ENCODE data around the gene LRRC17. TPM values are rescaled to one million over a fixed set of nuclear protein-coding genes. Genes with fewer than 3 reads are reported as not detected.

LRRC17 gene, protein sequence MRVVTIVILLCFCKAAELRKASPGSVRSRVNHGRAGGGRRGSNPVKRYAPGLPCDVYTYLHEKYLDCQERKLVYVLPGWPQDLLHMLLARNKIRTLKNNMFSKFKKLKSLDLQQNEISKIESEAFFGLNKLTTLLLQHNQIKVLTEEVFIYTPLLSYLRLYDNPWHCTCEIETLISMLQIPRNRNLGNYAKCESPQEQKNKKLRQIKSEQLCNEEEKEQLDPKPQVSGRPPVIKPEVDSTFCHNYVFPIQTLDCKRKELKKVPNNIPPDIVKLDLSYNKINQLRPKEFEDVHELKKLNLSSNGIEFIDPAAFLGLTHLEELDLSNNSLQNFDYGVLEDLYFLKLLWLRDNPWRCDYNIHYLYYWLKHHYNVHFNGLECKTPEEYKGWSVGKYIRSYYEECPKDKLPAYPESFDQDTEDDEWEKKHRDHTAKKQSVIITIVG
- total RNA-seq, result 242 and 367 TPM in 2 replicates

DNA sequence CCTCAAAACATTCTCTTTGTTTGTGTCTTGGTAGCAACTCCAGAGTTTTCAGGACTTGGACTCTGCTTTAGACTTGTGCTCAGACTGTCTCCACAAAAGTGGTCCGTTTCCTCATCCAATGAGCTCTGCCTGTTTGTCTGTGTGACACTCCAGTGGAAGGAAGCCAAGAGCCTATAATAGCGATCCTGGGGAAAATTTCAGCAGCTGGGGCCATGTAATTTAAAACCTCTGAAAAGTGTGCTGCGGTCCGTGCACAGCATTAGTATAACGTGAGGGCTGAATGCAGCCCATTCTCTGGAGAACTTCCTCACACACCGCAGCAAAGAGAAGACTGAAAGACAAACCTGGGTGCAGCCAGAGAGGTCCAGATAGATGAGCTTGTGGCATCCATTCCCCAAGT, at the start of gene LRRC17:
Gene LRRC17 (plus strand): TSS at position 259 of the 400 bp plus-strand sequence. CDS start 20,914 bp downstream, outside the sequence.

Other genes starting within 250 kb of the LRRC17 start
- 1.6 TPM in 1 of 2 replicates, not detected in the other for gene POLR2J2, start 241.3 kb upstream of the LRRC17 start, total RNA-seq
- 3.1 and 5.5 TPM in 2 replicates for gene FAM185A, start 164.0 kb upstream of the LRRC17 start, total RNA-seq
- gene FBXL13, start 161.8 kb downstream of the LRRC17 start, total RNA-seq, result 0.81 and 0.90 TPM in 2 replicates
- gene ARMC10, start 162.1 kb downstream of the LRRC17 start, total RNA-seq, result 27.1 and 32.4 TPM in 2 replicates
- gene NAPEPLD, start 236.1 kb downstream of the LRRC17 start, total RNA-seq, result 5.8 and 8.1 TPM in 2 replicates

Data from cardiac atrium fibroblast (primary cell).